GM13977 (cell line): Measurements from ENCODE around the gene RALGAPA2.

ENCODE experiments used
- DNase-seq: peaks from one replicate; pipeline ENCODE4 v3.0.0; 2012; ENCODE audit warnings: low spot score
- in situ Hi-C: fragments of 300-500 bp; cut with MboI; formaldehyde crosslinking; loops from one replicate; pipeline ENCODE4 v1.12.0; 2022; ENCODE audit warnings: low sequenced_read_pairs, low pct_unique_long_range_greater_than_20kb, mixed read lengths, inconsistent platforms; ENCODE audit not compliant: unreplicated experiment
- TF ChIP-seq, protein P1 (sequence below): IDR thresholded peaks from 2 replicates; pipeline ENCODE4 v1.5.1; 2012; ENCODE audit warnings: mild to moderate bottlenecking, control low read depth; ENCODE audit not compliant: insufficient read depth; ENCODE audit errors: extremely low read depth, missing control alignments

Gene RALGAPA2

DNA sequence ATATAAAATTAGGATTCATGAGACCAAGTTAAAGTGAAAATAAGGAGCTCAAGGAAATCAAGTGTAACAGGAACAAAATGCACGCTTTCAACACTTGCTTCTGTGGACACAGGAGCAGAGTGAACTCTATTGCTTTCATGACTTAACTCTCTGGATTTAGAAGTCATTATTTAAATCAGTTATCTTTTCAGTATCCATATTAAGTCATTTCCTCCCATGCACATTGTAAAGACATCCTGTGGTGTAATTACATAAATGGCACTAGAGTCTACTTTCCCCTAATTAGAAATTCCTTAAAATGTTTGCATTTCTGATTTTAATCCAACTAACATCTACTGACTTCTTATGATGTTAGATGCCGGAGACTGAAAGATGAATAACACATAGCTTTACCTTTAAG is 256.5 kb downstream of the RALGAPA2 start:
- in situ Hi-C loops = no loop called here
- TF ChIP-seq, protein P1, sequence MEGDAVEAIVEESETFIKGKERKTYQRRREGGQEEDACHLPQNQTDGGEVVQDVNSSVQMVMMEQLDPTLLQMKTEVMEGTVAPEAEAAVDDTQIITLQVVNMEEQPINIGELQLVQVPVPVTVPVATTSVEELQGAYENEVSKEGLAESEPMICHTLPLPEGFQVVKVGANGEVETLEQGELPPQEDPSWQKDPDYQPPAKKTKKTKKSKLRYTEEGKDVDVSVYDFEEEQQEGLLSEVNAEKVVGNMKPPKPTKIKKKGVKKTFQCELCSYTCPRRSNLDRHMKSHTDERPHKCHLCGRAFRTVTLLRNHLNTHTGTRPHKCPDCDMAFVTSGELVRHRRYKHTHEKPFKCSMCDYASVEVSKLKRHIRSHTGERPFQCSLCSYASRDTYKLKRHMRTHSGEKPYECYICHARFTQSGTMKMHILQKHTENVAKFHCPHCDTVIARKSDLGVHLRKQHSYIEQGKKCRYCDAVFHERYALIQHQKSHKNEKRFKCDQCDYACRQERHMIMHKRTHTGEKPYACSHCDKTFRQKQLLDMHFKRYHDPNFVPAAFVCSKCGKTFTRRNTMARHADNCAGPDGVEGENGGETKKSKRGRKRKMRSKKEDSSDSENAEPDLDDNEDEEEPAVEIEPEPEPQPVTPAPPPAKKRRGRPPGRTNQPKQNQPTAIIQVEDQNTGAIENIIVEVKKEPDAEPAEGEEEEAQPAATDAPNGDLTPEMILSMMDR = no peak
- no peak for DNase-seq

DNA sequence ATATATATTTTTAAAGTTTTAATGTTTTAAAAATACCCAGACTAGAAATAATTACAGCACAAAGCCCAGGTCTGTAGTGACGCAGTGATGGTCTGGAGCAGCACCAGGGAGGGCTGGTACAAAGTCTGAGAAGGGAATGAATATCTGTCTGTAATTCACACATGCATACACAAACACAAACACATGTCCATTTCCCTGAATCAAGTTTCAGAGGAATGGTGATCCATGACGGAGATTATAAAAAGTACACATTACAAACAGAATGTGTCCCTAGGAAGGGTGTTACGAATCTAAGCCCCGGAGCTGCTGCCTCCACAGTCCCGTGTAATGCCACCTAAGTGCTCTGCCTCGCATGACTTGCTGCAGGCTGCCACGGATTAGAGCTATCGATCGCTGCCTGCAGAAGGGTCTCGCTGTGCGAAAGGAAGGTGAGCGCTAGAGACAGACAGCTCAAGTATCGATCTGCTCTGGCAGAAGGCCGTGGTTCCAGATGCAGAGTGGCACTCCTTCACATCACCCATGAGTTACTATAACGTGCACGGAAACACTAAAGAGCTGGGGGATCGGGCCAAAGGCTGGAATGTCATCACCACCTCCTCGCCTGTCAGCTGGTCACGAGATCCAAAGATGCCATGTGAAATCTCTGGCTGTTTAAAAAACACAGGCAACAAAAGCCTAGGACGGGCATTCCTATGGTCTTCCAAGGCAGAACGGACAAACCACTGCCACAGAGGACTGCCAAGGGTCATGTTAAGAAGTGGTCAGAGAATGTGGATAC is 257.4 kb downstream of the RALGAPA2 start:
- DNase-seq = no peak
- in situ Hi-C loops = no loop called here
- TF ChIP-seq, protein P1 = no peak

DNA sequence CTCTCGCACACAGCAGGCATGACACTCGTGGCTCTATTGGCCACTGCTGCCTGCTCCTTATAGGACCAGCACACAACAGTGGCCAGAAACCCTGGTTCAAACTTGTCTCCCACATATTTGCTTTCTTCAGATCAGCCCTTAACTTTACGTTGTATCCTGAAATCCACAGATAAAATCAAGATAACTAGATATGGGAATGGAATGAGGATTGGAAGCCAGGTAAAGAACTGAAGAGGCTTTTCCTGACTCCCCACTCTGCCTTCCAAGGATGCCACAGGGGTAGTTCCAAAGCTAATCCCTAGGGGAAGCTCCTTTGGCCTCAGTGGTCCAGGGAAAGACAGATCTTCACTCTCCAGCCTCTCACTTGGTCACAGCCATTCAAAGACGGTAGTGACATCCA is 258.1 kb downstream of the RALGAPA2 start:
- DNase-seq = no peak
- TF ChIP-seq, protein P1 = no peak
- in situ Hi-C loops = no loop called here

DNA sequence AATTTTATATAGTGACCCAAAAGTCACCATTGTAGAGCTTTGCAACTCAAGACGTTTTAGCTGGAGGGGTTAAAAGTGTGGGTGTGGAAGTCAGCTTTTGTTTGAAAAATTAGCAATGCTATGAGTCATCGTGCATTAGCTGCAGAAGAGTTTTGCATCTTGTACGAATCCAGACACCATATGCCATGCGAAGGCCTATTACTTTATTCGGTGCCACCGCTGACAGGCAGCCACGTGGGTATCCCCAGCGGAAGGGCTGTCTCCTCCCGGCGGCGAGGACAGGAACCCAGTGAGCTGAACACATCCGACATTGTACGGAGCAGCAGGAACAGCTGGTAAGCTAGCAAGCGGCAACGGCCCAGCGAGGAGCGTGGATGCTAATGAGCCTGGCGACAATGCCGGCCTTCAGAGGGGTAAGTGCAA is 260.2 kb downstream of the RALGAPA2 start:
- peak; percentile 67 for DNase-seq
- in situ Hi-C loops = no loop called here
- TF ChIP-seq, protein P1 = peak; percentile 8

DNA sequence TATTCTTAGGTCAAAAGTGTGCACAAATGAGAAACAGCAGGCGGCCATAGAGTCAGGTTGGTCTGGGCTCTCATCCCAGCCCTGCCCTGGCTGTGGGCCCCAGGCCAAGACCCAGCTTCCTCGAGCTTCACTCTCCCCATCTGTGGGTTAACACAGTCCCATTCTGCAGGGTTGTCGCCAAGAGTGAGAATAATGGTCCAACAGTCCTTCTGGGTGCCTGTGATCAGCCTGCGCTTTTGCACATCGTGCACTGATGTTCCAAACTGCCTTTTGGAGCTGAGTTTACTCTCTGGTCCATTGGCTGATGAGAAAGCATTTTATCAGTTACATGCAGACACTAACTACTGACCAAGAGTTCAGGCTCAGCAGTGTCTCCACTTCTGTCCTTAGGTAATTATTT is 261.9 kb downstream of the RALGAPA2 start:
- in situ Hi-C loops = no loop called here
- TF ChIP-seq, protein P1 = no peak
- no peak for DNase-seq

DNA sequence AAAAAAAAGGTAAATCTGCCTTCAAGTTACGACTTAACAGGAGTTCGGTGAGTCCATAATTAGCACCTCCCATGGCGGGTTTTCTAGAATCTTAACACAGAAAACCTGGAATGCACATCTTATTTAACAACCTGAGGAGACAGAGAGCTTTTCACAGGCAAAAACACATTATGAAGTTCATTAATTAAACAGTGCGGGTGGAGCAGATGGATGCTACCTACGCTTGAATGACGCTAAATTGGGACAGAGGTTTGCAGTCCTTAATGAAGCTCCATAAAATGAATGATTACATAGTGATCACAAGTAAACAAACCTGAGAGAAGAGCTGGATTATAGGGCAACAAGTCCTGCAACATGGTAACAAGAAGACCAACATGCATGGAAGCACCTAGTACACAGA is 263.6 kb downstream of the RALGAPA2 start:
- DNase-seq = no peak
- TF ChIP-seq, protein P1 = no peak

More for the DNA sequence above, 263.6 kb downstream of the RALGAPA2 start:
- in situ Hi-C loops = no loop called here
